IMR-90 (cell line): ENCODE results near the gene TNS1. TPM values are rescaled to one million over a fixed set of nuclear protein-coding genes. Genes with fewer than 3 reads are reported as not detected.

Experiments
- ATAC-seq: fragments of 200-7000 bp; cut with Tn5 transposase; 2 replicates; pipeline ENCODE4 v1.9.1; 2020; ENCODE audit warnings: low read depth, mild to moderate bottlenecking, moderate library complexity
- BruUV-seq: library from RNA; stranded (reverse); fragments of 400-500 nt; replicated peaks from 2 replicates; lab custom pipeline; 2021; lab: Mats Ljungman, UMichigan
- CTCF ChIA-PET: fragments of 300-600 bp; formaldehyde crosslinking; extraction: SDS; loops from one replicate; lab custom pipeline; 2021; ENCODE audit warnings: antibody characterized with exemption; lab: Yijun Ruan, JAX
- POLR2A ChIA-PET: fragments of 300-600 bp; sonication (Branson Sonifier 250); formaldehyde crosslinking; loops from one replicate; lab custom pipeline; 2022; ENCODE audit warnings: antibody characterized with exemption; ENCODE audit not compliant: unreplicated experiment; lab: Charles Lee
- DNase-seq: peaks from one replicate; pipeline ENCODE4 v3.0.0; 2013
- H2AFZ ChIP-seq: replicated peaks from 2 replicates; pipeline ENCODE3; 2013; ENCODE audit warnings: low read length, mild to moderate bottlenecking; ENCODE audit not compliant: poor library complexity
- H2AK5ac ChIP-seq: 2 replicates; pipeline ENCODE4 v1.6.1; 2013; ENCODE audit warnings: low read depth, low read length, inconsistent platforms
- H2AK9ac ChIP-seq: replicated peaks from 2 replicates; pipeline ENCODE3; 2013; ENCODE audit warnings: mild to moderate bottlenecking, low read depth, low read length, moderate library complexity; ENCODE audit not compliant: poor library complexity
- H2BK120ac ChIP-seq: 2 replicates; pipeline ENCODE4 v1.6.1; 2013; ENCODE audit warnings: low read depth, low read length, inconsistent platforms
- H2BK15ac ChIP-seq: 3 replicates; pipeline ENCODE4 v1.6.1; 2013; ENCODE audit warnings: low read depth, low read length, inconsistent platforms
- H2BK20ac ChIP-seq: 2 replicates; pipeline ENCODE4 v1.6.1; 2013; ENCODE audit warnings: low read depth, mild to moderate bottlenecking, inconsistent platforms, low read length, moderate library complexity
- H2BK5ac ChIP-seq: 2 replicates; pipeline ENCODE4 v1.6.1; 2013; ENCODE audit warnings: mild to moderate bottlenecking, low read depth, low read length, inconsistent platforms; ENCODE audit not compliant: poor library complexity, severe bottlenecking
- H3K14ac ChIP-seq: replicated peaks from 2 replicates; pipeline ENCODE4 v1.6.1; 2013; ENCODE audit warnings: low read depth, low read length, inconsistent platforms
- H3K18ac ChIP-seq: 2 replicates; pipeline ENCODE4 v1.6.1; 2013; ENCODE audit warnings: low read depth, low read length, control low read depth
- H3K23ac ChIP-seq: 2 replicates; pipeline ENCODE4 v1.6.1; 2013; ENCODE audit warnings: low read depth, low read length, inconsistent platforms
- H3K27ac ChIP-seq: 2 replicates; pipeline ENCODE4 v1.5.1; 2013; ENCODE audit warnings: mild to moderate bottlenecking, control low read depth, low read length; ENCODE audit not compliant: insufficient read depth
- H3K27me3 ChIP-seq: 2 replicates; pipeline ENCODE4 v1.6.1; 2013; ENCODE audit warnings: low read length; ENCODE audit not compliant: control insufficient read depth, insufficient read depth
- H3K36me3 ChIP-seq: 2 replicates; pipeline ENCODE4 v1.6.1; 2013; ENCODE audit warnings: low read length, mixed read lengths; ENCODE audit not compliant: control insufficient read depth, insufficient read depth
- H3K4ac ChIP-seq: 2 replicates; pipeline ENCODE4 v1.6.1; 2013; ENCODE audit warnings: low read depth, low read length, inconsistent platforms
- H3K4me1 ChIP-seq: 2 replicates; pipeline ENCODE4 v1.6.1; 2013; ENCODE audit warnings: low read length, mixed read lengths; ENCODE audit not compliant: control insufficient read depth, insufficient read depth
- H3K4me2 ChIP-seq: 2 replicates; pipeline ENCODE4 v1.6.1; 2013; ENCODE audit warnings: low read depth, mild to moderate bottlenecking, control low read depth, low read length, moderate library complexity
- H3K4me3 ChIP-seq: 2 replicates; pipeline ENCODE4 v1.5.1; 2013; ENCODE audit warnings: low read depth, mild to moderate bottlenecking, control low read depth, low read length, moderate library complexity; ENCODE audit not compliant: insufficient read depth
- H3K56ac ChIP-seq: 2 replicates; pipeline ENCODE4 v1.6.1; 2013; ENCODE audit warnings: low read length, inconsistent platforms; ENCODE audit not compliant: insufficient read depth; ENCODE audit errors: extremely low read depth
- H3K79me1 ChIP-seq, 2 experiments: 2 replicates each; pipeline ENCODE4 v1.6.1; 2013; ENCODE audit warnings: low read length in 2 of 2, inconsistent platforms in 1 of 2, low read depth in 1 of 2
- H3K9ac ChIP-seq: 2 replicates; pipeline ENCODE4 v1.6.1; 2013; ENCODE audit warnings: low read depth, low read length, control low read depth
- H3K9me1 ChIP-seq: 2 replicates; pipeline ENCODE4 v1.6.1; 2013; ENCODE audit warnings: low read length, inconsistent platforms; ENCODE audit not compliant: insufficient read depth
- H3K9me3 ChIP-seq: 2 replicates; pipeline ENCODE4 v1.6.1; 2013; ENCODE audit warnings: low read length; ENCODE audit not compliant: control insufficient read depth, insufficient read depth
- H4K20me1 ChIP-seq: 2 replicates; pipeline ENCODE4 v1.6.1; 2013; ENCODE audit warnings: low read length, inconsistent platforms; ENCODE audit not compliant: insufficient read depth
- H4K5ac ChIP-seq: 2 replicates; pipeline ENCODE4 v1.6.1; 2013; ENCODE audit warnings: mild to moderate bottlenecking, low read depth, low read length, control low read depth
- H4K8ac ChIP-seq, 2 experiments: 2 replicates each; pipeline ENCODE4 v1.6.1; 2013; ENCODE audit warnings: low read depth in 2 of 2, low read length in 2 of 2, control low read depth in 1 of 2, inconsistent platforms in 1 of 2
- H4K91ac ChIP-seq: 2 replicates; pipeline ENCODE4 v1.6.1; 2013; ENCODE audit warnings: low read depth, low read length, inconsistent platforms; ENCODE audit not compliant: insufficient read depth
- BHLHE40 ChIP-seq: fragments of 150-350 bp; IDR thresholded peaks from 2 replicates; pipeline ENCODE4 v1.6.1; 2016; ENCODE audit warnings: mild to moderate bottlenecking, low read depth, low read length
- CEBPB ChIP-seq: IDR thresholded peaks from 2 replicates; pipeline ENCODE4 v1.6.1; 2012; ENCODE audit warnings: low read depth, low read length, improper control_type of control experiment
- CHD1 ChIP-seq: IDR thresholded peaks from 2 replicates; pipeline ENCODE4 v1.6.1; 2012; ENCODE audit warnings: low read depth, low read length, improper control_type of control experiment
- FOS ChIP-seq: fragments of 150-350 bp; IDR thresholded peaks from 2 replicates; pipeline ENCODE4 v1.6.1; 2016; ENCODE audit warnings: low read depth, low read length
- MAZ ChIP-seq: IDR thresholded peaks from 2 replicates; pipeline ENCODE4 v1.6.1; 2012; ENCODE audit warnings: low read depth, mild to moderate bottlenecking, low read length, improper control_type of control experiment, moderate library complexity, borderline replicate concordance
- MXI1 ChIP-seq: IDR thresholded peaks from 2 replicates; pipeline ENCODE4 v1.6.1; 2012; ENCODE audit warnings: low read depth, mild to moderate bottlenecking, low read length, moderate library complexity, borderline replicate concordance
- NFE2L2 ChIP-seq: fragments of 150-350 bp; IDR thresholded peaks from 2 replicates; pipeline ENCODE4 v1.6.1; 2016; ENCODE audit warnings: low read depth, mild to moderate bottlenecking, low read length
- POLR2A ChIP-seq: IDR thresholded peaks from 2 replicates; pipeline ENCODE4 v1.6.1; 2012; ENCODE audit warnings: mild to moderate bottlenecking, low read depth, low read length
- RAD21 ChIP-seq: IDR thresholded peaks from 2 replicates; pipeline ENCODE4 v1.6.1; 2012; ENCODE audit warnings: low read length, improper control_type of control experiment
- RCOR1 ChIP-seq: IDR thresholded peaks from 2 replicates; pipeline ENCODE4 v1.6.1; 2012; ENCODE audit warnings: mild to moderate bottlenecking, low read length, improper control_type of control experiment; ENCODE audit not compliant: insufficient replicate concordance
- SMC3 ChIP-seq: fragments of 150-350 bp; IDR thresholded peaks from 2 replicates; pipeline ENCODE4 v1.6.1; 2016; ENCODE audit warnings: low read depth, mild to moderate bottlenecking, antibody characterized with exemption, low read length, moderate library complexity
- WGBS, 2 experiments: methylation state at CpG; one replicate each; pipeline versions ENCODE4 v1.1.5 to v1.1.7; 2013; ENCODE audit warnings: missing lambda C conversion rate in 2 of 2; ENCODE audit not compliant: insufficient read length in 1 of 2; ENCODE audit errors: extremely low coverage in 2 of 2; 5-methylcytosine and 5-hydroxymethylcytosine counted together
- dilution Hi-C: fragments of 300-500 bp; cut with HindIII; formaldehyde crosslinking; loops from one replicate; pipeline ENCODE4 v1.14.3; 2018; ENCODE audit warnings: low sequenced_read_pairs; ENCODE audit not compliant: unreplicated experiment
- in situ Hi-C: fragments of 300-500 bp; cut with MboI; formaldehyde crosslinking; loops from 3 replicates; pipeline ENCODE4 v1.14.3; 2019; ENCODE audit warnings: low sequenced_read_pairs, inconsistent platforms, mixed read lengths
- intact Hi-C: fragments of 100-400 bp; cut with micrococcal nuclease; formaldehyde crosslinking; loops from 2 replicates; pipeline ENCODE4 v1.10.0; 2022
- polyA plus RNA-seq, 3 experiments: library from polyadenylated mRNA; depleted of rRNA; stranded (reverse); fragments of >200 nt; gene quantifications; 2 replicates each; pipeline ENCODE4 v1.2.3, GENCODE V29; 2012; ENCODE audit warnings: low replicate concordance in 1 of 3
- total RNA-seq: library from RNA; depleted of rRNA; stranded (reverse); fragments of >200 nt; gene quantifications from 2 replicates; pipeline ENCODE4 v1.2.3, GENCODE V29; 2012
- TF ChIP-seq, protein P1 (sequence below): fragments of 150-350 bp; IDR thresholded peaks from 2 replicates; pipeline ENCODE4 v1.6.1; 2017; ENCODE audit warnings: mild to moderate bottlenecking, antibody characterized with exemption, low read length, low read depth
- TF ChIP-seq, protein P2 (sequence below): conservative IDR thresholded peaks from 2 replicates; pipeline ENCODE4 v1.5.1; 2012; ENCODE audit warnings: mild to moderate bottlenecking, low read depth, low read length, improper control_type of control experiment

The TNS1 gene
- total and polyA plus RNA-seq, 2 of the 4 experiments (the other 2 are of a cell fraction): 41.1 to 45.2 TPM

DNA sequence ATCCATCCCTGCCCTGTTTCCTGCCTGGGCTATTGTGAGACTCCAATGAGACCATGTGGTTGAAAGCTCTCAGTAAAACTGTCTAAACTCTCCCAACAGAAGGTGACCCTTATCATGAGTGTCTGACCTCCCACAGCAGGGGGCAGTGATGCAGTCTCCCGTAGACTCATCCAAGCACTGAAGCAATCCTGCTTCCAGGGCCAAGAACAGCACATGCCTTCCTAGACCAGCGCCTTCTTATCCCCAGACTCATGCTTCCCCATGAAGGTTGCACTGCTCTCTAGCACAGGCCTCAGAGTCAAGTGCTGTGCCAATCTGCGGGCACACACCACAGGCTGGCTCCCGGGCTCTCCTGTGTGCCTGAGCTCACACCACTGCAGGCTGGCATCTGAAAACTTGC lies 112.3 kb downstream of the TNS1 start:
- BruUV-seq: no TSS peak
- H2AK5ac ChIP-seq: no peak overlapping the region
- H2AFZ ChIP-seq: no peak overlapping the region
- H4K8ac ChIP-seq: no peak overlapping the region
- H4K5ac ChIP-seq: no peak overlapping the region
- peaks cover 22 to 43% of the 10 kb centered on the region in 2 experiments; a peak in 3 of 4 replicates for H3K79me1 ChIP-seq
- H3K4me1 ChIP-seq: no peaks in the 10 kb centered on the region
- no peak overlapping the region for H2BK5ac ChIP-seq
- H3K9me1 ChIP-seq: 0 out of 2 replicates have a peak, but pooled peaks cover 3% of the 10 kb centered on the region
- H2BK120ac ChIP-seq: no peak overlapping the region
- no peak overlapping the region for H3K14ac ChIP-seq
- no peak overlapping the region for H2BK20ac ChIP-seq
- intact Hi-C loops (loop anchor here (1.0 kb wide), 2 partner anchors 44 to 98 kb away; no protein-coding TSS in a partner anchor), in situ Hi-C loops (no loop called here), dilution Hi-C loops (no loop called here)
- H3K23ac ChIP-seq: no peak overlapping the region
- CTCF ChIA-PET: interaction anchor here (1.1 to 1.3 kb wide), 2 partner anchors 10 to 99 kb away, joined by 3 read pairs; no protein-coding TSS in a partner anchor
- DNase-seq (peak; percentile 93), ATAC-seq (peak; percentile 94)
- peaks cover 78% of the 10 kb centered on the region for H3K36me3 ChIP-seq
- no peak overlapping the region for H3K9ac ChIP-seq
- H3K27me3 ChIP-seq: no peaks in the 10 kb centered on the region
- H3K4ac ChIP-seq: no peak overlapping the region
- peaks cover 14% of the 10 kb centered on the region for H4K20me1 ChIP-seq
- no peak overlapping the region for H3K56ac ChIP-seq
- H3K27ac ChIP-seq: no peak overlapping the region
- TF ChIP-seq, protein P1, sequence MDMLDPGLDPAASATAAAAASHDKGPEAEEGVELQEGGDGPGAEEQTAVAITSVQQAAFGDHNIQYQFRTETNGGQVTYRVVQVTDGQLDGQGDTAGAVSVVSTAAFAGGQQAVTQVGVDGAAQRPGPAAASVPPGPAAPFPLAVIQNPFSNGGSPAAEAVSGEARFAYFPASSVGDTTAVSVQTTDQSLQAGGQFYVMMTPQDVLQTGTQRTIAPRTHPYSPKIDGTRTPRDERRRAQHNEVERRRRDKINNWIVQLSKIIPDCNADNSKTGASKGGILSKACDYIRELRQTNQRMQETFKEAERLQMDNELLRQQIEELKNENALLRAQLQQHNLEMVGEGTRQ: 0 out of 2 replicates have a peak, but pooled peaks have one; percentile 38
- TF ChIP-seq SMC3 (peak; percentile 72), POLR2A (no peak), CHD1 (no peak), FOS (peak; percentile 51; the same call in 1 of the 2 replicates), MAZ (0 out of 2 replicates have a peak, but pooled peaks have one; percentile 46), BHLHE40 (peak; percentile 76), RAD21 (peak; percentile 57), MXI1 (peak; percentile 94), CEBPB (peak; percentile 96), NFE2L2 (no peak), RCOR1 (peak; percentile 67)
- TF ChIP-seq, protein P2, sequence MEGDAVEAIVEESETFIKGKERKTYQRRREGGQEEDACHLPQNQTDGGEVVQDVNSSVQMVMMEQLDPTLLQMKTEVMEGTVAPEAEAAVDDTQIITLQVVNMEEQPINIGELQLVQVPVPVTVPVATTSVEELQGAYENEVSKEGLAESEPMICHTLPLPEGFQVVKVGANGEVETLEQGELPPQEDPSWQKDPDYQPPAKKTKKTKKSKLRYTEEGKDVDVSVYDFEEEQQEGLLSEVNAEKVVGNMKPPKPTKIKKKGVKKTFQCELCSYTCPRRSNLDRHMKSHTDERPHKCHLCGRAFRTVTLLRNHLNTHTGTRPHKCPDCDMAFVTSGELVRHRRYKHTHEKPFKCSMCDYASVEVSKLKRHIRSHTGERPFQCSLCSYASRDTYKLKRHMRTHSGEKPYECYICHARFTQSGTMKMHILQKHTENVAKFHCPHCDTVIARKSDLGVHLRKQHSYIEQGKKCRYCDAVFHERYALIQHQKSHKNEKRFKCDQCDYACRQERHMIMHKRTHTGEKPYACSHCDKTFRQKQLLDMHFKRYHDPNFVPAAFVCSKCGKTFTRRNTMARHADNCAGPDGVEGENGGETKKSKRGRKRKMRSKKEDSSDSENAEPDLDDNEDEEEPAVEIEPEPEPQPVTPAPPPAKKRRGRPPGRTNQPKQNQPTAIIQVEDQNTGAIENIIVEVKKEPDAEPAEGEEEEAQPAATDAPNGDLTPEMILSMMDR: peak; percentile 57
- H3K4me3 ChIP-seq: no peak overlapping the region
- peak overlapping the region; percentile 0 for H2AK9ac ChIP-seq
- H3K4me2 ChIP-seq: no peak overlapping the region
- WGBS, 2 experiments: 84% methylated on average over 4 of the region's 4 CpGs; no CpG with 5 or more reads in 1 of the 2 experiments
- POLR2A ChIA-PET: no interaction called here
- H3K18ac ChIP-seq: no peak overlapping the region
- H2BK15ac ChIP-seq: no peak overlapping the region
- H4K91ac ChIP-seq: no peak overlapping the region
- H3K9me3 ChIP-seq: no peaks in the 10 kb centered on the region
